CD14-positive monocyte (primary cell): ENCODE data around the gene HNF1B. TPM values are rescaled to one million over a fixed set of nuclear protein-coding genes. Genes with fewer than 3 reads are reported as not detected.

Experiments
- DNase-seq, 3 donors: peaks; one replicate each; pipeline ENCODE4 v3.0.0-alpha.2; 2011 to 2022
- H2AFZ ChIP-seq: 2 replicates; pipeline ENCODE4 v1.6.0; 2012; ENCODE audit warnings: mild to moderate bottlenecking, low read depth, low read length, inconsistent platforms; ENCODE audit not compliant: insufficient read depth, poor library complexity, severe bottlenecking
- H3K27ac ChIP-seq, 2 donors: 1 replicate in 1 of 2; 2 replicates in 1 of 2; pipeline ENCODE4 v1.5.1; 2012 to 2013; ENCODE audit warnings: low read length in 2 of 2, control low read depth in 1 of 2, inconsistent platforms in 1 of 2, low read depth in 1 of 2, mild to moderate bottlenecking in 1 of 2
- H3K27me3 ChIP-seq, 2 donors: one replicate each; pipeline versions ENCODE4 v1.6.0 to v1.6.1; 2011 to 2013; ENCODE audit warnings: low read length in 2 of 2; ENCODE audit not compliant: control insufficient read depth in 2 of 2, insufficient read depth in 2 of 2
- H3K36me3 ChIP-seq, 2 donors: replicated peaks in 1 of 2; 1 replicate in 1 of 2; 2 replicates in 1 of 2; pipeline versions ENCODE4 v1.5.1 to v1.6.1; 2012 to 2013; ENCODE audit warnings: low read length in 2 of 2, control low read depth in 1 of 2, inconsistent platforms in 1 of 2, mild to moderate bottlenecking in 1 of 2; ENCODE audit not compliant: insufficient read depth in 2 of 2, control insufficient read depth in 1 of 2
- H3K4me1 ChIP-seq, 2 donors: 1 replicate in 1 of 2; 2 replicates in 1 of 2; pipeline versions ENCODE4 v1.5.1 to v1.6.1; 2012 to 2013; ENCODE audit warnings: low read length in 2 of 2, control low read depth in 1 of 2, inconsistent platforms in 1 of 2, mild to moderate bottlenecking in 1 of 2, moderate library complexity in 1 of 2; ENCODE audit not compliant: insufficient read depth in 2 of 2, control insufficient read depth in 1 of 2
- H3K4me2 ChIP-seq: replicated peaks from 2 replicates; pipeline ENCODE3; 2012; ENCODE audit warnings: low read length, moderate library complexity, mild to moderate bottlenecking; ENCODE audit not compliant: poor library complexity, severe bottlenecking; ENCODE audit errors: extremely low read depth
- H3K4me3 ChIP-seq, 3 experiments: fragments of 200-600 bp in 1 of 3; sonication (generic) in 1 of 3; replicated peaks in 1 of 3; 1 replicate in 2 of 3; 2 replicates in 1 of 3; pipeline ENCODE4 v1.5.1; 2011 to 2013; ENCODE audit warnings: low read length in 3 of 3, mild to moderate bottlenecking in 3 of 3, control low read depth in 2 of 3, low read depth in 2 of 3, inconsistent platforms in 1 of 3, moderate library complexity in 1 of 3
- H3K79me2 ChIP-seq: 2 replicates; pipeline ENCODE4 v1.6.0; 2012; ENCODE audit warnings: mild to moderate bottlenecking, control low read depth, inconsistent platforms, low read length, moderate library complexity; ENCODE audit not compliant: insufficient read depth
- H3K9ac ChIP-seq: 2 replicates; pipeline ENCODE4 v1.6.0; 2017; ENCODE audit warnings: low read length, mild to moderate bottlenecking; ENCODE audit not compliant: insufficient read depth, poor library complexity, severe bottlenecking
- H3K9me3 ChIP-seq, 2 donors: replicated peaks in 1 of 2; 1 replicate in 1 of 2; 2 replicates in 1 of 2; pipeline versions ENCODE4 v1.5.1 to v1.6.1; 2012 to 2013; ENCODE audit warnings: low read length in 2 of 2, control low read depth in 1 of 2; ENCODE audit not compliant: control insufficient read depth in 1 of 2, insufficient read depth in 1 of 2
- H4K20me1 ChIP-seq: 2 replicates; pipeline ENCODE4 v1.6.0; 2012; ENCODE audit warnings: mild to moderate bottlenecking, low read length, control low read depth, moderate library complexity; ENCODE audit not compliant: insufficient read depth
- H3K27ac Mint-ChIP-seq, 7 donors: one replicate each; pipeline ENCODE4 v1.8.0; 2020; ENCODE audit warnings: mild to moderate bottlenecking in 7 of 7, mixed read lengths in 7 of 7, moderate library complexity in 6 of 7, inconsistent platforms in 2 of 7
- H3K27me3 Mint-ChIP-seq, 3 donors: one replicate each; pipeline ENCODE4 v1.8.0; 2021 to 2022; ENCODE audit warnings: low read depth in 3 of 3, mild to moderate bottlenecking in 3 of 3, mixed read lengths in 3 of 3, moderate library complexity in 3 of 3, inconsistent platforms in 1 of 3
- H3K36me3 Mint-ChIP-seq, 2 donors: one replicate each; pipeline ENCODE4 v1.8.0; 2020; ENCODE audit warnings: mixed read lengths in 2 of 2, inconsistent platforms in 1 of 2, mild to moderate bottlenecking in 1 of 2
- H3K4me1 Mint-ChIP-seq: one replicate; pipeline ENCODE4 v1.8.0; 2020; ENCODE audit warnings: mild to moderate bottlenecking, mixed read lengths
- H3K4me3 Mint-ChIP-seq, 2 donors: one replicate each; pipeline ENCODE4 v1.8.0; 2020; ENCODE audit warnings: mild to moderate bottlenecking in 2 of 2, mixed read lengths in 2 of 2, moderate library complexity in 1 of 2
- H3K9me3 Mint-ChIP-seq, 7 donors: one replicate each; pipeline ENCODE4 v1.8.0; 2020 to 2022; ENCODE audit warnings: mixed read lengths in 7 of 7, mild to moderate bottlenecking in 6 of 7, moderate library complexity in 6 of 7, inconsistent platforms in 2 of 7
- CTCF ChIP-seq: fragments of 200-600 bp; IDR thresholded peaks from one replicate; pipeline ENCODE4 v1.8.0; 2022; ENCODE audit warnings: antibody characterized with exemption, mild to moderate bottlenecking
- intact Hi-C, 2 donors: fragments of 100-400 bp; cut with micrococcal nuclease; formaldehyde crosslinking; loops; one replicate each; pipeline versions ENCODE4 v1.15.0 to v1.15.1; 2023
- polyA plus RNA-seq, 3 donors: library from polyadenylated mRNA; depleted of rRNA in 1 of 3; unstranded in 2 of 3; stranded (reverse) in 1 of 3; fragments of 300-500 nt in 2 of 3; fragments of >200 nt in 1 of 3; fragmentation: Illumina TruSeq in 2 of 3; gene quantifications; 1 replicate in 2 of 3; 2 replicates in 1 of 3; pipeline ENCODE4 v1.2.3, GENCODE V29; 2012 to 2021

The HNF1B gene
- polyA plus RNA-seq, 3 donors, result not detected

- TF ChIP-seq CTCF, result no peak
- no peak for DNase-seq
- H4K20me1 ChIP-seq, result peaks cover 13% of the 10 kb centered on the region
- no peak overlapping the region for H2AFZ ChIP-seq
- no peak overlapping the region for H3K4me2 ChIP-seq
- H3K79me2 ChIP-seq, result peaks cover 46% of the 10 kb centered on the region
- H3K4me1 Mint-ChIP-seq, result peaks cover 20% of the 10 kb centered on the region
- H3K36me3 ChIP-seq, result peaks cover 55 to 71% of the 10 kb centered on the region in 2 donors
- no peak overlapping the region for H3K27ac Mint-ChIP-seq
- peaks cover 11 to 12% of the 10 kb centered on the region in 2 donors for H3K4me1 ChIP-seq
- intact Hi-C loops, result no loop called here
- no peaks in the 10 kb centered on the region for H3K27me3 ChIP-seq
- H3K4me3 Mint-ChIP-seq, result no peak overlapping the region
- H3K9ac ChIP-seq, result no peak overlapping the region
- H3K27ac ChIP-seq, result no peak overlapping the region
- no peaks in the 10 kb centered on the region for H3K9me3 ChIP-seq
- H3K9me3 Mint-ChIP-seq, result no peaks in the 10 kb centered on the region
- no peaks in the 10 kb centered on the region for H3K27me3 Mint-ChIP-seq
- peaks cover 48 to 77% of the 10 kb centered on the region in 2 donors for H3K36me3 Mint-ChIP-seq
- H3K4me3 ChIP-seq, result no peak overlapping the region
These were observed 106.9 kb downstream of the HNF1B start for GRCh38 chr17:37637956-37638355.

Other genes with a start within 250 kb of the HNF1B start
- gene SYNRG, start 135.6 kb downstream of the HNF1B start, polyA plus RNA-seq, result 10 to 100 TPM; 13.1 to 17.5 (median 16.9) TPM
- 10 to 100 TPM in 1 of 3 donors, 1 to 10 TPM in 2; 6.4 to 11.3 (median 8.8) TPM for gene DDX52, start 101.6 kb downstream of the HNF1B start, polyA plus RNA-seq
- under 1 TPM in 1 of 3 donors, not detected in 2; 0.20 TPM for gene TBC1D3K, start 179.4 kb upstream of the HNF1B start, polyA plus RNA-seq
- gene TBC1D3L, start 244.0 kb upstream of the HNF1B start, polyA plus RNA-seq, result 10 to 100 TPM in 1 of 3 donors, under 1 TPM in 1, not detected in 1; 0.06 to 15.6 TPM